ENCODE measurements around the gene KREMEN1. TPM values are rescaled to one million over a fixed set of nuclear protein-coding genes. Genes with fewer than 3 reads are reported as not detected.

KREMEN1 gene
- total RNA-seq, 2 donors from 2014 or later, result 39.7 to 44.7 TPM

- Histone ChIP-seq H3K36me3 (no peaks in the 10 kb centered on the region), H3K4me3 (no peak overlapping the region), H3K27me3 (no peaks in the 10 kb centered on the region), H3K27ac (no peak overlapping the region), H3K4me1 (peaks cover 0 to 21% of the 10 kb centered on the region in 2 donors), H3K9me3 (no peaks in the 10 kb centered on the region)
- TF ChIP-seq, protein P1, sequence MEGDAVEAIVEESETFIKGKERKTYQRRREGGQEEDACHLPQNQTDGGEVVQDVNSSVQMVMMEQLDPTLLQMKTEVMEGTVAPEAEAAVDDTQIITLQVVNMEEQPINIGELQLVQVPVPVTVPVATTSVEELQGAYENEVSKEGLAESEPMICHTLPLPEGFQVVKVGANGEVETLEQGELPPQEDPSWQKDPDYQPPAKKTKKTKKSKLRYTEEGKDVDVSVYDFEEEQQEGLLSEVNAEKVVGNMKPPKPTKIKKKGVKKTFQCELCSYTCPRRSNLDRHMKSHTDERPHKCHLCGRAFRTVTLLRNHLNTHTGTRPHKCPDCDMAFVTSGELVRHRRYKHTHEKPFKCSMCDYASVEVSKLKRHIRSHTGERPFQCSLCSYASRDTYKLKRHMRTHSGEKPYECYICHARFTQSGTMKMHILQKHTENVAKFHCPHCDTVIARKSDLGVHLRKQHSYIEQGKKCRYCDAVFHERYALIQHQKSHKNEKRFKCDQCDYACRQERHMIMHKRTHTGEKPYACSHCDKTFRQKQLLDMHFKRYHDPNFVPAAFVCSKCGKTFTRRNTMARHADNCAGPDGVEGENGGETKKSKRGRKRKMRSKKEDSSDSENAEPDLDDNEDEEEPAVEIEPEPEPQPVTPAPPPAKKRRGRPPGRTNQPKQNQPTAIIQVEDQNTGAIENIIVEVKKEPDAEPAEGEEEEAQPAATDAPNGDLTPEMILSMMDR (IDR thresholded peaks at IDR 0.05), result no peak
- no peak for DNase-seq (ENCODE audit: low spot score)
Observed at GRCh38 chr22:29110946-29111345, 38.1 kb downstream of the KREMEN1 start.

- H3K27me3 ChIP-seq, result no peaks in the 10 kb centered on the region
- TF ChIP-seq, protein P1 (IDR thresholded peaks at IDR 0.05), result no peak
- DNase-seq (ENCODE audit: low spot score), result no peak
- no peak overlapping the region for H3K27ac ChIP-seq
- H3K36me3 ChIP-seq, result no peaks in the 10 kb centered on the region
- no peak overlapping the region for H3K4me3 ChIP-seq
- no peaks in the 10 kb centered on the region for H3K9me3 ChIP-seq
- peaks cover 0 to 25% of the 10 kb centered on the region in 2 donors for H3K4me1 ChIP-seq
Observed at GRCh38 chr22:29112121-29112520, 39.3 kb downstream of the KREMEN1 start.

GRCh38 chr22:29112681-29113080 lies 39.8 kb downstream of the KREMEN1 start:
- H3K27me3 ChIP-seq, result no peaks in the 10 kb centered on the region

GRCh38 chr22:29113319-29113718 lies 40.5 kb downstream of the KREMEN1 start:
- H3K36me3 ChIP-seq, result no peaks in the 10 kb centered on the region
- TF ChIP-seq, protein P1 (IDR thresholded peaks at IDR 0.05), result no peak
- H3K27ac ChIP-seq, result no peak overlapping the region
- no peaks in the 10 kb centered on the region for H3K27me3 ChIP-seq
- no peaks in the 10 kb centered on the region for H3K9me3 ChIP-seq
- no peak for DNase-seq (ENCODE audit: low spot score)
- H3K4me3 ChIP-seq, result no peak overlapping the region
- peaks cover 0 to 25% of the 10 kb centered on the region in 2 donors for H3K4me1 ChIP-seq

More at GRCh38 chr22:29112681-29113080, 39.8 kb downstream of the KREMEN1 start:
- H3K9me3 ChIP-seq, result no peaks in the 10 kb centered on the region
- H3K27ac ChIP-seq, result no peak overlapping the region
- H3K4me3 ChIP-seq, result no peak overlapping the region
- DNase-seq (ENCODE audit: low spot score), result no peak
- TF ChIP-seq, protein P1 (IDR thresholded peaks at IDR 0.05), result no peak
- H3K4me1 ChIP-seq, result peaks cover 0 to 25% of the 10 kb centered on the region in 2 donors
- H3K36me3 ChIP-seq, result no peaks in the 10 kb centered on the region

DNA sequence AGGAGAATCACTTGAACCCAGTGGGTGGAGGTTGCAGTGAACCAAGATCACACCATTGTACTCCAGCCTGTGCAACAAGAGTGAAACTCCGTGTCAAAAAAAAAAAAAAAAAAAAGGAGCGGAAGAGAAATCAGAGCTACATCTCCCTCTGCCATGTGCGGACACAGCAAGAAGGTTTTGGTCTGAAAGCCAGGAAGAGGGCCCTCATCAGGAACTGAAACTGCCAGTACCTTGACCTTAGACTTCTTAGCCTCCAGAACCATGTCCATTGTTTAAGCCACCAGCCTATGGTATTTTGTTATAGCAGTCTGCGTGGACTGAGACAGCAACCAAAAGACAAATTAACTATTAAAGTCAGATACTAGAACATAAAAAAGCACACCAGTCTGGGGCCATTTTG lies 41.6 kb downstream of the KREMEN1 start:
- TF ChIP-seq, protein P1 (IDR thresholded peaks at IDR 0.05), result no peak
- no peaks in the 10 kb centered on the region for H3K36me3 ChIP-seq
- no peak overlapping the region for H3K4me3 ChIP-seq
- H3K27me3 ChIP-seq, result no peaks in the 10 kb centered on the region
- H3K4me1 ChIP-seq, result peaks cover 0 to 24% of the 10 kb centered on the region in 2 donors
- no peak for DNase-seq (ENCODE audit: low spot score)
- H3K27ac ChIP-seq, result no peak overlapping the region
- H3K9me3 ChIP-seq, result no peaks in the 10 kb centered on the region

GRCh38 chr22:29115682-29116288 lies 43.0 kb downstream of the KREMEN1 start:
- Histone ChIP-seq H3K9me3 (no peaks in the 10 kb centered on the region), H3K4me1 (peaks cover 0 to 13% of the 10 kb centered on the region in 2 donors), H3K27me3 (no peaks in the 10 kb centered on the region), H3K36me3 (no peaks in the 10 kb centered on the region), H3K4me3 (no peak overlapping the region), H3K27ac (no peak overlapping the region)
- TF ChIP-seq, protein P1 (IDR thresholded peaks at IDR 0.05), result no peak
- no peak for DNase-seq (ENCODE audit: low spot score)

Measured in right atrium auricular region (tissue), 2 donors.